NCI-H774 (cell line): ENCODE results near the gene SALL3.
A peak's percentile ranks its signal among the peaks of the same experiment; 100 is the strongest.

Experiments used
- DNase-seq: peaks from one replicate; lab custom pipeline; 2025; lab: John Stamatoyannopoulos, UW

SALL3 gene

DNA sequence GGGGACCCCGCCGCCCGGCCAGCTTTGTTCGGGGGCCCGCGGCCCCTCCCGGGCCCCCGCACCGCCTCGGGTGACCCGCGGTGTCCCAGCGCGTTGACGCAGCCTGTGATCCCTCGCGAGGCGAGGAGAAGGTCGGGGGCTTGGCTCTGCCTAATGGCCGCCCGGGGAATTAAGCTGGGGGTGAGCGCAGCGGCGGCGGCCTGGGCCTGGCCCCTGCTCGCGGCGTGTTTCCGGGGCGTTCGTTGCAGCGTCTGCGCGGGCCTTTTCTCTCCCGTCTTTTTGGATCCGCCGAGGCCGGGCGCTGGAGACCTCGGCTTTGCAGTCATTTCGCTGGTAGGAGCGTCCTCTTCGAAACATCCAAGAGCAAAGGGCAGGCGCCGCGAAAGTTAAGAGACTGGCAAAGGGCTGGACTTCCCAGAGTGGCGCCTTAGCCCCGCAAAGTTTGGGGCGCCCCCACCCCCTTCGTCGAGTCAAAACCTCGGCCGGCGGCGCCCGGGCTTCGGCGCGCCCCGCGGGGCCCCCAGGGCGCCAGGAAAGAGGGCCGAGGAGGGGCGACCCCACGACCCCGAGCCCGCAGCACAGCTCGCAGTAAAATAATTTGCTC is 1.3 kb downstream of the SALL3 start:
- DNase-seq: no peak

DNA sequence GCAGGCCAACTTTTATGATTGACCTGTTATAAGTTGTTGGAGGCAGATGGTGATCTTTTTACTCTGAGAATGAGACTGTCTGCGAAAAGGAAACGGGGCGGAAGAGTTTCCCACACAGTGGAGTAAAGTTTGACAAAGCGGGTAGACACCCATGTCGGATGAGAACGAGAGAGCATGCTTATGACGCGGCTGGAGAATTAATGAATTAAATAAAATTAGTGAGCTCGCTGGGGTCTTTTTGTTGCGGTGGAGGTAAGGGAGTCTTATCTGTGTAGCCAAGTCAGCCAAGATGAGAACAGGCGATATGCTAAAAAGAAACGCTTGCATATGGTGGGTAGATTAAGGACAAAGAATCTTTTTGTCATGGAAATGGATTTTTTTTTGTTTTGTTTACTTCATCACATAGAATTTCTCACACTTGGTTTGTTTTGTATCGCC is 1.8 kb downstream of the SALL3 start:
- DNase-seq: no peak

DNA sequence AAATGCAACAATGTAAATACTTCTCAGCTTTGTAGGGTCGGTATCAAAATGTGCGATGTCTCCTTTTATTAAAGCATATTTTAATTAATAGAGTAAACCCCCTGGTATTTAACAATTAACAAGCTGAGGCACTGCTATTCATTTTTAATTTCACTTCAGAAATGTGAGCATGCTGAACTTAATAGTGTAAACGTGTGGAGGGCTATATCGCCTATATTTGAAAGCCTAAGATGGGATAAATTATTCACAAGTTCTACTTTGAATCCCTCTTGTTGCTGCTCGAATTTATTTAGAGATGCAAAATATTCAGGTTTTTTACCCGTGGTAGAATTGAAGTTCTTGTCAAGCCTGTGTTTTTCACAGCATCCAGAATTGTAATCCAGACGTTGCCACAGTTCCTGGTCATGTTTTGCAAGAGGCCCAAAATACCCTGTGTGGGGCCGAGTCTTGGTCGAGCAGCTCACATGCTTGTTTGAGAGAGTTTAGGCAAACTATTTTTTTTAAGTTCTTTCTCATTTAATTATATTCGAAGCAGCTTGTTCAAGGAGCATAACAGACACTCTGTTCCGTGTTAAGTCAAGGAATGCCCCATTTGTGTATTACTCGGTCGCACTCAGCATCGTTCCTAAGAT is 2.5 kb downstream of the SALL3 start:
- DNase-seq: no peak

DNA sequence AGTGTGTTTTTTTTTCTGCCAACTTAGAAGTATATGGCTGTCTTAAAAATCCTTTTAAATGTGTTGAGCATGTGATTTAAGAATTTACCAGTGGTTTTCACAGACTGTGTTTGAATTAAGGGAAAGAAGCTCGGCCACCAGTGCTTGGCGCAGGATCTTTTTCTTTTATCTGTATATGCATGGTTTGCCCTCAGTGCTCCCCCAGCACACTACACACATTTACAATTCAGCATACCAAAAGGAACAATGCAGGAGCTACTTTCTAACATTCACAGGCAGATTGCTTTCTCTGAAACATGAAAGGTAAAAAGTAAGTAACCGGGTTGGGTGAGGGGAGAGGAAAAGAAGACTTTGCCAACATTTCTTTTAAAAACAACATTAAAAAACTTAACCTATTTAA is 3.9 kb downstream of the SALL3 start:
- no peak for DNase-seq

DNA sequence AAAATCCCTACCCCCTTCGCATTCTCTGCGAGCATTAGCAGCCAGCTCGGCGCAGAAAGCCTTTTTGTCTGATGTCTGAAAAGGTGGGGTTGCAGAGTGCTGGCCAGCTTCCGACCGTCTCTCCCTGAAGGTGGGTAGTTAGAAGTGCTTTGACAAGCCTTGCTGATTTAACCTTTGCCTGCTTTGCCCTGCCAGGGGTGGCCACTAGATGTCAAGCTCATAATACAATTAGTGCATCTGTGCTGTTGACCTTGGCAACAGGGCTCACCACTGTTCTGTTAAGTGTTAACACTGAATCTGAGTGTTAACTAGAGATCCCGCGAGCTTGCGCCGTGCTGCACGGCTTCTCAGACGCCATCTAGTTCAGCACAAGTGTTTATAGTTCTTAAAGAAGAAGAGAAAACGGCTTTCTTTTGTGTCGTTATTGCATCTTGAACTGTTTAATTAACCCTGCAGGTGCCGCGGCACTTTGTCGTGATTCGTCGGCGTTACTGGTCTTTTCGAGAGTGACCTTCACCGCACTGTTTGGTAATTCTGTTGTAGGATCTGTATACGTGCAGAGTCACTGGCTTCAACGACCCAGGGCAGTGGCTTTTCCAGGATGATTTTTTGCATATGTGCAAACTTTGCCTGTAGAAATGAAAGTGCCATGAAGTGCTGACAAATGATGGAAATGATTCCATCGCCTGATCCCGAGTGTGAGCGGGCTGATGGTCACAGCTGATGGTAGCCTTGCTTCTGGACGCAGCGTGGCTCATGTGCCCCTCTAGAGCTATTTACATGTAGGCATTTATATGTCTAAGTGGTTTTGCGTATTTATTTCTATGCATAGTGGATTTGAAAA is 5.5 kb downstream of the SALL3 start:
- peak; percentile 84 for DNase-seq

DNA sequence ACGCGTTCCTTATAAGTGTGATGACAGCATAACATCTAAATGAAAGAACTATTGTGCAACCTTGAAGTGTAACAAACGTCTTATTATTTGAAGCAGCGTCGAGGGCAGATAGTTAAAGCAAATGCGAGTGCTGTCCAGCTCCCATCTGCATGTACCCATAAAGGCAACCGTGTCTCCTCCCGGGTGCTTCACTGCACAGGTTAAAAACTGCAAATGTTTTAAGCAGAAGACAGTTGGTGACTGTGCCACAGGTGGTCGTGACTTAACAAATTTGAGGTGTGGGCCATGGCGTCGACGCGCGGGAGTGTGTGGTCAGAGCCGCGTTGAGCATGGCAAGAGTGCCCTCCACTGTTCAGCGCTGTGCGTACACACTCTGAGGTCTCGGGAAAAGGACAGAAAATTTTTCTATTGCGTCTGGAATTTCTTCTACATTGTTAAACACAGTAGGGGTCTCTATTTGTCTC is 6.4 kb downstream of the SALL3 start:
- DNase-seq: no peak

DNA sequence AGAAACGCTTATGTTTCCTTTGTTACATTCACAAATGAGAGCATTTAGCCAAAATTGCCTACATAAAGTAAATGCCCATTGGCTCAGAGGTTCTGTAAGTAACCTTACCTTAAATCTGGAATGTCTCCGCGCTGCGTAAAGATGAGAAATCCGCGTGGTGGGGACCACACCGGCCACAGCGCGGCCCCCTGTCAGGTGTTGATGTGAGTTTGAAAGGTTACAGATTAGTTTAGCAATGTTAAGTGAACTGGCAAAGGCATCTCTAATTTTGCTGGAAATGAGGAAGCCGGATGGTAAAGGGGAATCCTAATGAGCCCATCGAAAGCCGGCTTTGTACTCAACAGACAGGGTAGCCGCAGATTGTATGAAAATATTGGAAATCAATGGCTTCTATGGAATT is 11.8 kb downstream of the SALL3 start:
- no peak for DNase-seq

DNA sequence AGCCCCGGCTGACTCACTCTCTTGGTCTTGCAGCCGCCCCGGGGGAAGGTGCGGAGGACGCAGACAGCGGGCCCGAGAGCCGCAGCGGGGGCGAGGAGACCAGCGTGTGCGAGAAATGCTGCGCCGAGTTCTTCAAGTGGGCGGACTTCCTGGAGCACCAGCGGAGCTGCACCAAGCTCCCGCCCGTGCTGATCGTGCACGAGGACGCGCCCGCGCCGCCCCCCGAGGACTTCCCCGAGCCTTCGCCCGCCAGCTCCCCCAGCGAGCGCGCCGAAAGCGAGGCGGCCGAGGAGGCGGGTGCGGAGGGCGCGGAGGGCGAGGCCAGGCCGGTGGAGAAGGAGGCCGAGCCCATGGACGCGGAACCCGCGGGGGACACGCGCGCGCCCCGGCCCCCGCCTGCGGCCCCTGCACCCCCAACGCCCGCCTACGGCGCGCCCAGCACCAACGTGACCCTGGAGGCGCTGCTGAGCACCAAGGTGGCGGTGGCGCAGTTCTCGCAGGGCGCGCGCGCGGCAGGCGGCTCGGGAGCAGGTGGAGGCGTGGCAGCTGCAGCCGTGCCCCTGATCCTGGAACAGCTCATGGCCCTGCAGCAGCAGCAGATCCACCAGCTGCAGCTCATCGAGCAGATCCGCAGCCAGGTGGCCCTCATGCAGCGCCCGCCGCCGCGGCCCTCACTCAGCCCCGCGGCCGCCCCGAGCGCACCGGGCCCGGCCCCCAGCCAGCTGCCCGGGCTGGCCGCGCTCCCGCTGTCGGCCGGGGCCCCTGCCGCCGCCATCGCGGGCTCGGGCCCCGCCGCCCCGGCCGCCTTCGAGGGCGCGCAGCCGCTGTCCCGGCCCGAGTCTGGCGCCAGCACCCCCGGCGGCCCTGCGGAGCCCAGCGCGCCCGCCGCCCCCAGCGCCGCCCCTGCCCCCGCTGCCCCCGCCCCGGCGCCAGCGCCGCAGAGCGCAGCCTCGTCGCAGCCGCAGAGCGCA is 12.7 kb downstream of the SALL3 start:
- no peak for DNase-seq

DNA sequence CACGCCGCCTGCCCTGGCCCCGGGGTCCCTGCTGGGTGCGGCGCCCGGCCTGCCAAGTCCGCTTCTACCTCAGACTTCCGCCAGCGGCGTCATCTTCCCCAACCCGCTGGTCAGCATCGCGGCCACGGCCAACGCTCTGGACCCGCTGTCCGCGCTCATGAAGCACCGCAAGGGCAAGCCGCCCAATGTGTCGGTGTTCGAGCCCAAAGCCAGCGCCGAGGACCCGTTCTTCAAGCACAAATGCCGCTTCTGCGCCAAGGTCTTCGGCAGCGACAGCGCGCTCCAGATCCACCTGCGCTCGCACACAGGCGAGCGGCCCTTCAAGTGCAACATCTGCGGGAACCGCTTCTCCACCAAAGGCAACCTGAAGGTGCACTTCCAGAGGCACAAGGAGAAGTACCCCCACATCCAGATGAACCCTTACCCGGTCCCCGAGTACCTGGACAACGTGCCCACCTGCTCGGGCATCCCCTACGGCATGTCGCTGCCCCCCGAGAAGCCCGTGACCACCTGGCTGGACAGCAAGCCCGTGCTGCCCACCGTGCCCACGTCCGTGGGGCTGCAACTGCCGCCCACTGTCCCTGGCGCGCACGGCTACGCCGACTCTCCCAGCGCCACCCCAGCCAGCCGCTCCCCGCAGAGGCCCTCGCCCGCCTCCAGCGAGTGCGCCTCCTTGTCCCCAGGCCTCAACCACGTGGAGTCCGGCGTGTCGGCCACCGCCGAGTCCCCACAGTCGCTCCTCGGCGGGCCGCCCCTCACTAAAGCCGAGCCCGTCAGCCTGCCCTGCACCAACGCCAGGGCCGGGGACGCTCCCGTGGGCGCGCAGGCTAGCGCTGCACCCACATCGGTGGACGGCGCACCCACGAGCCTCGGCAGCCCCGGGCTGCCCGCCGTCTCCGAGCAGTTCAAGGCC is 13.7 kb downstream of the SALL3 start:
- no peak for DNase-seq

DNA sequence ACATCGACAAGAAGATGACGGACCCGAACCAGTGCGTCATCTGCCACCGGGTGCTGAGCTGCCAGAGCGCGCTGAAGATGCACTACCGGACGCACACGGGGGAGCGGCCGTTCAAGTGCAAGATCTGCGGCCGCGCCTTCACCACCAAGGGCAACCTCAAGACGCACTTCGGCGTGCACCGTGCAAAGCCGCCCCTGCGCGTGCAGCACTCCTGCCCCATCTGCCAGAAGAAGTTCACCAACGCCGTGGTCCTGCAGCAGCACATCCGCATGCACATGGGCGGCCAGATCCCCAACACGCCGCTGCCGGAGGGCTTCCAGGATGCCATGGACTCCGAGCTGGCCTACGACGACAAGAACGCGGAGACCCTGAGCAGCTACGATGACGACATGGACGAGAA is 14.4 kb downstream of the SALL3 start:
- DNase-seq: no peak

DNA sequence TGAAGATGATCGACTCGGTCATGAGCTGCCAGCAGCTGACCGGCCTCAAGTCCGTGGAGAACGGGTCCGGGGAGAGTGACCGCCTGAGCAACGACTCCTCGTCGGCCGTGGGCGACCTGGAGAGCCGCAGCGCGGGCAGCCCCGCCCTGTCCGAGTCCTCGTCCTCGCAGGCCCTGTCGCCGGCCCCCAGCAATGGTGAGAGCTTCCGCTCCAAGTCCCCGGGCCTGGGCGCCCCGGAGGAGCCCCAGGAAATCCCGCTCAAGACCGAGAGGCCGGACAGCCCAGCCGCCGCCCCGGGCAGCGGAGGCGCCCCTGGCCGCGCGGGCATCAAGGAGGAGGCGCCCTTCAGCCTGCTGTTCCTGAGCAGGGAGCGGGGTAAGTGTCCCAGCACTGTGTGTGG is 14.9 kb downstream of the SALL3 start:
- DNase-seq: no peak

DNA sequence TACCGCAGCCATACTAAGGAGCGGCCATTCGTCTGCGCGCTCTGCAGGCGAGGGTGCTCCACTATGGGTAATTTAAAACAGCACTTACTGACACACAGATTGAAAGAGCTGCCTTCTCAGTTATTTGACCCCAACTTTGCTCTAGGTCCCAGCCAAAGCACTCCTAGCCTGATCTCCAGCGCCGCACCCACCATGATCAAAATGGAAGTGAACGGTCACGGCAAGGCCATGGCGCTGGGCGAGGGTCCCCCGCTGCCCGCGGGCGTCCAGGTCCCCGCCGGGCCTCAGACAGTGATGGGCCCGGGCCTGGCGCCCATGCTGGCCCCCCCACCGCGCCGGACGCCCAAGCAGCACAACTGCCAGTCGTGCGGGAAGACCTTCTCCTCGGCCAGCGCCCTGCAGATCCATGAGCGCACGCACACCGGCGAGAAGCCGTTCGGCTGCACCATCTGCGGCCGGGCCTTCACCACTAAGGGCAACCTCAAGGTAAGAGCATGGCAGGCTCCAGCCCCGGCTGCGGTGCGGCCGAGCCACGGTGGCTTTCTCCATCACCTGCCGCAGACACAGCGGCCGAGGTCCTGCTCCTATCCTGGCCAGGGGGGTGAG is 15.5 kb downstream of the SALL3 start:
- no peak for DNase-seq

DNA sequence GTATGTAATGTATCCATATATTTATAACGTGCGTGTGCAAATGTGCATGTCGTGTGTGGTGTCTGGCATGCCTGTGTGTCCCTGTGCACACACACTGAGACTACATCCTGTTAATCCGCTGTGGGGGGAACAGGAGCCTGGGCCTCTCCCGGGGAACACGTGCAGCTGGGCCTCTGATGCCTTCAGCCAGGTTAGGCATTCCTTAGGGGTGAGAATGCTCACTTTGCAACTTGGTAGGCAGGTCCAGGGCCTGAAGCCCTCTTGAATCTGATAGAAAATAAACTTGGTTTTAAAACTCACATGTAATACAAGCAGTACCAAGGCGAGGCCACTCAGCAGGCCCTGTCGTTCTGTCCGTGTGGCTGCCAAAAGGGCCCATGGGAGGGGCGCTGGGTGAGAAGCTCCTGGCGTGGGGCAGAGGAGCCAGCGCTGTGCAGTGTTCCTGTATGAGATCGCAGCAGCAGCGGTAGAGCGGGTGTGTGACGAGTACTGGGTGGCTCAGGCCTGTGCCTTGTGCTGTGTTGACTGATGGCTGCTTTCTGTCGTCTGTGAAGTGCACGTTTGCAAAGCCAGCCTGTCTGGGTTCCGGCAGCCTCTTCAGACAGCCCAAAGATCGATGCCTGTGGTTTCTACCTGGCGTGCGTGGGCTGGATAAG is 16.2 kb downstream of the SALL3 start:
- DNase-seq: no peak

DNA sequence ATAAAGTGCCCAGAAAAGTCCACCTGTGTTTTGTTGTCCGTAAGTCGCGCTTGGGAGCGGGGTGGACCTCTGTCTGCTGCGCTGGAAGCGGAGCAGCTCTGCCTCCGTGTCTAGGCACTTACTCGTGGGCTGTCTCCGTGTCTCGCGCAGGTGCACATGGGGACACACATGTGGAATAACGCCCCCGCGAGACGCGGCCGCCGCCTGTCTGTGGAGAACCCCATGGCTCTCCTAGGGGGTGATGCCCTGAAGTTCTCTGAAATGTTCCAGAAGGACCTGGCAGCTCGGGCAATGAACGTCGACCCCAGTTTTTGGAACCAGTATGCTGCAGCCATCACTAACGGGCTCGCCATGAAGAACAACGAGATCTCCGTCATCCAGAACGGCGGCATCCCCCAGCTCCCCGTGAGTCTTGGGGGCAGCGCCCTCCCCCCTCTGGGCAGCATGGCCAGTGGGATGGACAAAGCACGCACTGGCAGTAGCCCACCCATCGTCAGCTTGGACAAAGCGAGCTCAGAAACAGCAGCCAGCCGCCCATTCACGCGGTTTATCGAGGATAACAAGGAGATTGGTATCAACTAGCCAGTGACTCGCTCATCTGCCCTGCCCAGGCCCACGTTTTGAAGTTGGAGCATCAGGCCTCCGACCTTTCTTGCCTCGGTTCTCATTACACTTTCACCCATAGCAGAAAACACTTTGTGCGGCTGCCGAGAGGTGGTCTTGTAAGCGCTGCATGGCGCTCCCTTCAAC is 17.3 kb downstream of the SALL3 start:
- DNase-seq: no peak

DNA sequence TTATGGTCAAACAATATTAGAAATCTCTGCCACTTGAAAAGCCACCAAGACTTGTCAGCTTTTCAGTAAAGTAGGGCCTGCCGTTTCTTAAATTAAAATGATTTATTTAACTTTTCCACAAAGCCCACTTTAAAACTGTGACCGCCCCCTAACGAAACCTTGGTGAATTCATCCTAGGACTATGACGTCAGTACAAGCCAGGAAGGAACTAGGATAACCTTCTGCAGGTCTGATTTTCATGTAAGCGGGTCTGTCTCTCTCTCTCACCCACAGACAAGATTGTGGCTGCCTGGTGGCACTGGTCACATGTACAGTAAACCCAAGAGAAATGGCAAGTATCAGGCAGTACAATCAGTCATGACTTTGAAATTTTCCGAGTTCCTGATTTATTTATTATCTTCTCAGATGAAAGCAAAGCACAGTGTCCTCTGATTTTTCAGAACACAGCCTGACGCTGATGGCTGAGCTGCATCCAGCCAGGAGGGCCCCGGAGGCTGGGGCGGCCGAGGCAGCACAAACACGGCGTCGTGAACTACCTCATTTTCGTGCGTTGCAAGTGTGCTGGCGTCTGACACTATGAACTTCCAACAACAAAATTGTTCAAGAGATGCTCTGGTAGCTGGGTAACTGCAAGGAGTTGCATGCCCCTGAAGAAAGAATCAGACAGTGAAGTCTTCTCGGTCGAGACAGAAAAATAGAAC is 18.9 kb downstream of the SALL3 start:
- no peak for DNase-seq

DNA sequence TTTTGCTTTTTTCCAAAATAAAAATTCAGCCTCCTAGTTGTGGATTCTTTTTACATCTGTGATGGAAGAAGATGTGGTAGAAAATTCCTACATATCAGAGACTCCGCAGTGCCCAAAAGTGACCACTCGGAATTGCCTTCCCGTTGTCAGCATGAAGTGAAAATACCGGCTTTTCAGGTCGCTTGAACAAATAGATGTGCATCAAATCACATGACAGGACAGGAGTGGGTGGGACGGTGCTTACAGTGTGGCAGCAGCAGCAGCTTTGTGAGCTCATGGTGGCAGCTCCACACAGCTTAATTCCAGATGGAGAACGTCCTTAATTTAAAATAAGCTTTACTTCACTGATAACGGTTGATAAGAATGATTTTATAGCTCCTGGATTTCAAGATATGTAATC is 20.3 kb downstream of the SALL3 start:
- DNase-seq: peak; percentile 76

DNA sequence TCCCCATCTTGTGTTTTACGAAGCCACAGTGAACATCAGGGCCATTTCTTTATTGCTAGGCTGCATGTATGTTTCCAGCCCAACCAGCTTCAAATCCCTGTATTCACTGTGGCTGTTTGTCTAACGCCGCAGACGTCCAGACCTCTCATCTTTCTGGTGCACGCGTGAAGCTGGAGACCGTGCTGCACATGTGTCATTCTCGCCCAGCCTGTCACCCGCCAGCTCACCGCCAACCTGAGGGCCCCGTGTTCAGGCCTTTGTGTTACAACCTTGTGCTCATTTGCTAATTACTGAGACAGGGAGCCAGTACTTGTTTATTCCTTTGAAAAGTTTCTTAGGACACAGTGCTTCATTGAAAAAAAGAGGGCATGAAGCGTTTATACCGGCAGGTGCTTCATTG is 21.4 kb downstream of the SALL3 start:
- peak; percentile 57 for DNase-seq

DNA sequence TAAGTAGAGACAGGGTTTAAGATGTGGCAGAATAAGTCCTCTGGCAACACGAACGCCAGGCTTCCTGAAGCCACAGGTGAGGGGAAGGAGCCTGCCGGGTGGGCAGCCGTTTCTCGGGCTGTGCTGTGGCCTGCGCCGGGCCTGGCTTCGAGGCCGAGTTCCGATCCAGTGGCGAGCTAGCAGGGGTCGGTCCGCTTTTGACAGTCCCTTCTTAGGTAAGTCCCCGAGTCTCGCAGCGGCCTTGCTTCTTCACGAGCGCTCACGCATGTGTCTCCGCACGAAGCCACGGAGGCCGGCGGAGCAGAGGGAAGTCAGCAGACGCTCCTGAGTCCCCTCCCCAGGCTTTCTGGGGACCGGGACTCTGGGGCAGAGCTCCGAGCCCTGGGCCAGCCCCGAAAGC is 26.0 kb downstream of the SALL3 start:
- no peak for DNase-seq
